Keratinocyte (primary cell): ENCODE measurements around the gene KMT2D. TPM values are rescaled to one million over a fixed set of nuclear protein-coding genes. Genes with fewer than 3 reads are reported as not detected.

Experiments
- DNase-seq: peaks from one replicate; pipeline ENCODE4 v3.0.0-alpha.2; 2011; ENCODE audit warnings: low read depth, missing footprints, low spot score
- FAIRE-seq: peaks from 2 replicates; lab custom pipeline; 2011; peaks lifted over from hg19 to GRCh38; lab: Jason Lieb, UNC
- H2AFZ ChIP-seq: 2 replicates; pipeline ENCODE4 v1.6.0; 2012; ENCODE audit warnings: low read length, control low read depth, inconsistent platforms; ENCODE audit not compliant: control insufficient read depth
- H3K27ac ChIP-seq: 2 replicates; pipeline ENCODE4 v1.5.1; 2011; ENCODE audit warnings: low read length; ENCODE audit not compliant: control insufficient read depth, insufficient read depth
- H3K27me3 ChIP-seq: 3 replicates; pipeline ENCODE4 v1.6.0; 2011; ENCODE audit warnings: low read length; ENCODE audit not compliant: control insufficient read depth, insufficient read depth; ENCODE audit errors: extremely low read depth
- H3K36me3 ChIP-seq, 2 experiments: 2 replicates in 1 of 2; 3 replicates in 1 of 2; pipeline ENCODE4 v1.5.1; 2011; ENCODE audit warnings: low read length in 2 of 2, mild to moderate bottlenecking in 1 of 2; ENCODE audit not compliant: control insufficient read depth in 2 of 2, insufficient read depth in 2 of 2; ENCODE audit errors: extremely low read depth in 1 of 2
- H3K4me1 ChIP-seq: 3 replicates; pipeline ENCODE4 v1.5.1; 2011; ENCODE audit warnings: low read length; ENCODE audit not compliant: control insufficient read depth, insufficient read depth; ENCODE audit errors: extremely low read depth
- H3K4me2 ChIP-seq: 3 replicates; pipeline ENCODE4 v1.6.0; 2011; ENCODE audit warnings: low read depth, low read length; ENCODE audit not compliant: control insufficient read depth, insufficient read depth; ENCODE audit errors: extremely low read depth
- H3K4me3 ChIP-seq, 3 experiments: fragments of 200-600 bp in 1 of 3; sonication (generic) in 1 of 3; 2 replicates in 2 of 3; 3 replicates in 1 of 3; pipeline ENCODE4 v1.5.1; 2011 to 2016; ENCODE audit warnings: low read length in 3 of 3, mild to moderate bottlenecking in 3 of 3, control low read depth in 2 of 3, inconsistent platforms in 1 of 3, low read depth in 1 of 3, mixed read lengths in 1 of 3, mixed run types in 1 of 3, moderate library complexity in 1 of 3; ENCODE audit not compliant: control insufficient read depth in 2 of 3, insufficient read depth in 2 of 3; ENCODE audit errors: extremely low read depth in 1 of 3
- H3K79me2 ChIP-seq: 2 replicates; pipeline ENCODE4 v1.6.0; 2012; ENCODE audit warnings: low read length; ENCODE audit not compliant: control insufficient read depth, insufficient read depth
- H3K9ac ChIP-seq: 3 replicates; pipeline ENCODE4 v1.6.0; 2011; ENCODE audit warnings: low read length; ENCODE audit not compliant: control insufficient read depth, insufficient read depth; ENCODE audit errors: extremely low read depth
- H3K9me1 ChIP-seq: 3 replicates; pipeline ENCODE4 v1.6.0; 2011; ENCODE audit warnings: low read length; ENCODE audit not compliant: control insufficient read depth, insufficient read depth; ENCODE audit errors: extremely low read depth
- H3K9me3 ChIP-seq: 2 replicates; pipeline ENCODE4 v1.5.1; 2012; ENCODE audit warnings: low read depth, low read length; ENCODE audit not compliant: control insufficient read depth
- H4K20me1 ChIP-seq: 3 replicates; pipeline ENCODE4 v1.6.0; 2011; ENCODE audit warnings: low read length; ENCODE audit not compliant: control insufficient read depth, insufficient read depth; ENCODE audit errors: extremely low read depth
- EZH2 ChIP-seq: IDR thresholded peaks from one replicate; pipeline ENCODE4 v1.6.1; 2012; ENCODE audit warnings: inconsistent platforms, mild to moderate bottlenecking, low read length, moderate library complexity
- dilution Hi-C: fragments of 300-500 bp; cut with MboI; formaldehyde crosslinking; loops from one replicate; pipeline ENCODE4 v1.7.0; 2020; ENCODE audit warnings: low sequenced_read_pairs; ENCODE audit not compliant: extremely low pct_ligation_motif_present
- polyA plus RNA-seq, 5 experiments: library from polyadenylated mRNA; depleted of rRNA in 3 of 5; stranded (reverse) in 3 of 5; stranded (forward) in 1 of 5; unstranded in 1 of 5; fragments of >200 nt; gene quantifications; 1 replicate in 1 of 5; 2 replicates in 3 of 5; 3 replicates in 1 of 5; pipeline versions ENCODE4 v1.2.1 to v1.2.3, GENCODE V29; 2011 to 2012; ENCODE audit warnings: missing spikeins in 2 of 5, low read depth in 1 of 5, low replicate concordance in 1 of 5
- TF ChIP-seq, protein P1 (sequence below), 3 experiments: IDR thresholded peaks in 1 of 3; conservative IDR thresholded peaks in 1 of 3; optimal IDR thresholded peaks in 1 of 3; 2 replicates in 2 of 3; 3 replicates in 1 of 3; pipeline versions ENCODE3 to v1.5.1; 2011; ENCODE audit warnings: low read length in 3 of 3, mild to moderate bottlenecking in 3 of 3, moderate library complexity in 2 of 3, control low read depth in 1 of 3, inconsistent platforms in 1 of 3; ENCODE audit not compliant: insufficient read depth in 2 of 3; ENCODE audit errors: extremely low read depth in 1 of 3

Gene KMT2D
- polyA plus RNA-seq, 1 donor (not counting 4 experiments of a cell fraction or from before 2014, with no cell fraction given), result 9.8 TPM

- dilution Hi-C loops, result no loop called here
- Histone ChIP-seq H3K9ac (no peak overlapping the region), H3K36me3 (peaks cover 53 to 62% of the 10 kb centered on the region in 2 experiments), H3K27ac (no peak overlapping the region), H2AFZ (no peak overlapping the region), H3K9me3 (no peaks in the 10 kb centered on the region), H3K27me3 (no peaks in the 10 kb centered on the region), H3K4me2 (no peak overlapping the region), H3K4me3 (no peak overlapping the region), H3K4me1 (no peaks in the 10 kb centered on the region), H3K9me1 (no peaks in the 10 kb centered on the region), H3K79me2 (no peaks in the 10 kb centered on the region), H4K20me1 (peaks cover 6% of the 10 kb centered on the region)
- TF ChIP-seq, protein P1, sequence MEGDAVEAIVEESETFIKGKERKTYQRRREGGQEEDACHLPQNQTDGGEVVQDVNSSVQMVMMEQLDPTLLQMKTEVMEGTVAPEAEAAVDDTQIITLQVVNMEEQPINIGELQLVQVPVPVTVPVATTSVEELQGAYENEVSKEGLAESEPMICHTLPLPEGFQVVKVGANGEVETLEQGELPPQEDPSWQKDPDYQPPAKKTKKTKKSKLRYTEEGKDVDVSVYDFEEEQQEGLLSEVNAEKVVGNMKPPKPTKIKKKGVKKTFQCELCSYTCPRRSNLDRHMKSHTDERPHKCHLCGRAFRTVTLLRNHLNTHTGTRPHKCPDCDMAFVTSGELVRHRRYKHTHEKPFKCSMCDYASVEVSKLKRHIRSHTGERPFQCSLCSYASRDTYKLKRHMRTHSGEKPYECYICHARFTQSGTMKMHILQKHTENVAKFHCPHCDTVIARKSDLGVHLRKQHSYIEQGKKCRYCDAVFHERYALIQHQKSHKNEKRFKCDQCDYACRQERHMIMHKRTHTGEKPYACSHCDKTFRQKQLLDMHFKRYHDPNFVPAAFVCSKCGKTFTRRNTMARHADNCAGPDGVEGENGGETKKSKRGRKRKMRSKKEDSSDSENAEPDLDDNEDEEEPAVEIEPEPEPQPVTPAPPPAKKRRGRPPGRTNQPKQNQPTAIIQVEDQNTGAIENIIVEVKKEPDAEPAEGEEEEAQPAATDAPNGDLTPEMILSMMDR (optimal IDR thresholded peaks at IDR 0.05 in 1 of 3, IDR thresholded peaks at IDR 0.05 in 1 of 3, conservative IDR thresholded peaks at IDR 0.05 in 1 of 3; ENCODE audit: extremely low read depth in 1 of 3, insufficient read depth in 2 of 3, low read length in 3 of 3), result no peak
- TF ChIP-seq EZH2, result no peak
- DNase-seq, result no peak
- no peak for FAIRE-seq
Measured at GRCh38 chr12:49028666-49029275, 31.8 kb downstream of the KMT2D start.

DNA sequence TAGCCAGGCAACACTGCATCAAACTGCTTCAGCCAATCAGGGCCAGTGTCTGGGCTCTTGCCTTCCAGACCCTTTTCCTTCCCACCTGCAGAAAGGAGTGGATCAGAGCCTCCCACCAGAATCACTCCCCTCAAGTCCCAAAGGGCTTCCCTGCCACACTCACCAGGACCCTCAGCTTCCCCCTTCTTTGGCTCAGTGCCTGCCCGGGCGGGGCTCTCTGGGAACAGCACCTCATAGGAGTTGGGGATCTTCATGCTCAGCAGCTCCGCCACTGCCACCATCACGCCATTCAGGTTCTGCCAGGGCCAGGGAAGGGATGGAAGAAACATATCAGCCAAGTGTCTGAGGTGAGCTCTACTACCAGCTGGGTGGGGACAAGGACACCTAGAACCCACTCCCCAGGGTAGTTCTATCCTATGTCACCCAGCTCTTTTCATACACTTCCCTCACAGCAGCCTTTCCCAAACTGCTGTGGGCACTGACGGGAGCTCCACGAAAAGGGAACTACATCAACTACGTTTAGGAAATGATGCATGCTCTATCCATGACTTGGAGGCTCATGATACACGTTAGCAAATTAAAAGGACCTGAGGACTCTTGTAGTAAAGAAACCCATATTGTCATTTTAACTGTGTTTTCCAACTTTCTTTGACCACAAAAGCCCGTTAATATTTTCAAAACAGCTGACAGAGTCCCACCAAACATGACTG, 32.6 kb downstream of the KMT2D start:
- Histone ChIP-seq H3K36me3 (peaks cover 48 to 63% of the 10 kb centered on the region in 2 experiments), H3K79me2 (no peaks in the 10 kb centered on the region), H4K20me1 (peaks cover 6% of the 10 kb centered on the region), H3K9me1 (no peaks in the 10 kb centered on the region), H3K27me3 (no peaks in the 10 kb centered on the region), H2AFZ (no peak overlapping the region), H3K4me1 (no peaks in the 10 kb centered on the region), H3K4me2 (no peak overlapping the region), H3K4me3 (no peak overlapping the region), H3K9ac (no peak overlapping the region), H3K9me3 (no peaks in the 10 kb centered on the region), H3K27ac (no peak overlapping the region)
- dilution Hi-C loops, result no loop called here
- TF ChIP-seq EZH2, result no peak
- TF ChIP-seq, protein P1 (optimal IDR thresholded peaks at IDR 0.05 in 1 of 3, IDR thresholded peaks at IDR 0.05 in 1 of 3, conservative IDR thresholded peaks at IDR 0.05 in 1 of 3; ENCODE audit: extremely low read depth in 1 of 3, insufficient read depth in 2 of 3, low read length in 3 of 3), result no peak
- DNase-seq (no peak), FAIRE-seq (no peak)
